ENCODE results near the gene POM121L12.

POM121L12 gene

DNA sequence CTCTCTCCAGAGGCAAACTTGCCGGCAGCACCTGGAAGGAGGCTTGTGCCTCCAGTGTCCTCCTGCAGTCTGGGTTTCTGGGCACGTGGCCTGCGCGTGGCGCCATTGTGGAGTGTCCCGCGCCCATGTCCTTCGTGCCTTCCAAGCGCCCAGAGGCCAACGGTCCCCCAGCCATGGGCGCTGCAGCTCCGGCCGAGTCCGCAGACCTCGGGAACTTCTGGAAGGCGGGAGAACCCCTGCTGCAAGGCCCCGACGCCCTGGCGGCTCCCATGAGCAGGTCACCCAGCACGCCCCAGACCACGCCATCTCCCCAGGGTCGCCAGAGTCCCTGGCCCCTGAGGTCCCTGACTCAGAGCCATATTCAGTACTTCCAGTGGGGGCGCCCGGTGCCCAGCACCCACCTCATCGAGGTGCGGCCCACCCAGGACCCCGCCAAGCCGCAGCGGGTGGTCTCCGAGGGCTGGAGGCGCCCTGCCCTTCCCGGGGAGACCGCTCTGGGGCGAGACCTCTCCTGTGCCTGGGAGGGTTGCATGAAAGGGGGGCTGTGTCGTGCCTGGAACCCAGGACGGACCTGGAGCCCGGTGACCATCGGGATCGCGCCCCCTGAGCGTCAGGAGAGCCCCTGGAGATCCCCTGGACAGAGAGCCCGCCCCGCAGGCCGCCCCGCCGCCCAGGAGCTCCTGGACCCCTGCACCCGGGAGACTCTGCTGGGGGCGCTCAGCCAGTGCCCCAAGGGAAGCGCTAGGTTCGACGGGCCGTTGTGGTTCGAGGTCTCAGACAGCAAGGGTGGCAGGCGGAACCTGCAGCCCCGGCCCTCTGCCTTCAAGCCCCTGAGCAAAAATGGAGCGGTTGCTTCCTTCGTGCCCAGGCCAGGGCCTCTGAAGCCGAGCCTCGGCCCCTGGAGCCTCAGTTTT is at the start of gene POM121L12:
Gene POM121L12 (plus strand): TSS at position 135 of the 914 bp plus-strand sequence. CDS start 39 bp downstream, at position 174.
- no peak for DNase-seq

DNA sequence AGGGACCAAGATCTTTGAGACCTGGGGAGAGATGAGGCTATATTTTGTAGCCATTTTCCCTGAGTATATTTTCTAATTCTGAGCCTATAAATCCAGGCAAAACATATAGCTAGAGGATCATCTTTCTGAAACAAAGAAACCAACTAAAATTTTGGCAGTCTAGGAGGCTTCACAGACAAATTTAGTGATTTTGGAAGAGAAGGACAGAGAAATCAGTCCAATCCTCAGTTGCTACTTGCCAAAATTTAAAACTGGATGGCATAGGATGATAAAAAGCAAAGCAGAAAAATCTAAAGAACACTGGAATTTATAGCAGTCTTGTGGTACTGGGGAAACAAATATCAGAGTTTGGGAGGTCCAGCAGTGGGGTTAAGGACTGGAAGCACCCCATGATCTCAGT is 43.4 kb upstream of the POM121L12 start:
- no peak for DNase-seq

DNA sequence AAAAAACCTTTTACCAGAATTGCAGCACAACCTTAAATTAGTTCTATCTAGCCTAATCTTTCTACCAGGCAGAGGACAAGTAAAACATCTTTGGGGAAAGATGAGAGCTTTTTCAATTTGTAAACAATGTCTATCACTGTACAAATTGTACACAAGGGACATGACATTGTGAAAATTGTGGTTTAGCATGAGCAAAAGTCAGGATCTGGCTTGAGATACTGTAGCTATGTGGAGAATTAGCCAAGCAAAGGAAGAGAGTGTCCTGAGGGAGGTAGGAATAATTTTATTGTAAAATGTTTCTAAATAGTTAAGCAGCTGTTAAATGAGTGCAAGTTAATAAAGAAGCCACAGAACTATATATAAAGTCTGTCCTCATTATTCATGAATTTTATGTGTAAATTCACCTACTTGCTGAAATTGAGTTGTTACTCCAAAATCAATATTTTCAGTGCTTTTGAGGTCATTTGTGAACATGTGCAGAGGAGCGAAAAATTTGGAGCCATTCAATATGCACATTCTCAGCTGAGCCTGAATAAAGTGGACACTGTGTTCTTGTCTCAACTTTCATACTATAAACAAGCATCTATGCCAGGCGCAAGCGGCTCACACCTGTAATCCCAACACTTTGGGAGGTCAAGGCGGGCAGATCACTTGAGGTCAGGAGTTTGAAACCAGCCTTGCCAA is 42.8 kb upstream of the POM121L12 start:
- no peak for DNase-seq

DNA sequence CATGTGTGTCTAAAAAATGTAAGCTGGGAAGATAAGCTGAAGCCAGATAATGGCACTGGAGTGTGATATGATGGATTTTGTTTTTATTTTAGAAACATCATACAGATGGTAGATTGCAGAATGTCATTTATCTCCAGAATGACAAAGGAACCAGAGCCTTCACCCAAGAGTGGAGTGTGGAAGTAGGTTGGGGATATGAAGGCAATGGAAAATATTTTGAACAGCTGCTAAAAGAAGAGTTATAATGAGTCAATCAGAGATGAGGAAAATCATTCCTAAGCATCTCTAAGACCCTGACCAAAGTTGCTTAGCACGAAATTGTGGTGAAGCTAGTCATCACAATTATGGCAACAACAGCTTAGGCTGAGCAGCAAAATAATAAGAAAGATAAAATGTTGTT is 39.8 kb upstream of the POM121L12 start:
- no peak for DNase-seq

DNA sequence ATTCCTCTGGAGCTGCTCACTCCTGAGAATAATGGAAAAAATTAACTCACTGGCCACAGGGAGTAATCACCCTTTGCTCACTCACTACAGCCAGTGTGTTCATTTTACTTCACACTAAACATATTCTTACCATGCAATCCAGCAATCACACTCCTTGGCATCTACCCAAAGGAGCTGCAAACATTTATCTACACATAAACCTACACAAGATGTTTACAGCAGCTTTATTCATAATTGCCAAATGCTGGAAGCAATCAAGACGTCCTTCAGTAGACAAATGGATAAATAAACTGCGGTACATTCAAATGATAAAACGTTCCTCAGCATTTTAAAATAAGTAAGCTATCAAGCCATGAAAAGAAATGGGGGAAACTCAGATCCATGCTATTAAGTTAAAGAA is 34.2 kb upstream of the POM121L12 start:
- DNase-seq: no peak

DNA sequence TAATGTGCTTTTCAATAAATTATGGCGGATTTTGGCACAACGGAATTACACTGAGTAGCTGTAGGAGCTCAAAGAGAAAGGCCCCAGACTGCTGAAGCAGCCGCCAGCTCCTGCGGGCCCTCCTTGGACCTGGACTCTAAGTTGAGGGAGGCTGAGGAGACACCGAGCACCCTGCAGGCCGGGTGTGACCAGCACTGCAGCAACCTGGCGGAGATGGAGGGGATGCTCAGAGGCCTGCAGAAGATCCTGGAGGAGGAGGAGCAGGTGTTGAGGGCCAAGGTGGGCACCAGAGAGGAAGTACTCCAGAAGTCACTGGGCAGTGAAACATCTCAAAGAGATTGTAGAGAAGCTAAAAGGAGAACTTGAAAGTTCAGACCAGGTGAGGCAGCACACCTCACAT is 33.0 kb upstream of the POM121L12 start:
- no peak for DNase-seq

DNA sequence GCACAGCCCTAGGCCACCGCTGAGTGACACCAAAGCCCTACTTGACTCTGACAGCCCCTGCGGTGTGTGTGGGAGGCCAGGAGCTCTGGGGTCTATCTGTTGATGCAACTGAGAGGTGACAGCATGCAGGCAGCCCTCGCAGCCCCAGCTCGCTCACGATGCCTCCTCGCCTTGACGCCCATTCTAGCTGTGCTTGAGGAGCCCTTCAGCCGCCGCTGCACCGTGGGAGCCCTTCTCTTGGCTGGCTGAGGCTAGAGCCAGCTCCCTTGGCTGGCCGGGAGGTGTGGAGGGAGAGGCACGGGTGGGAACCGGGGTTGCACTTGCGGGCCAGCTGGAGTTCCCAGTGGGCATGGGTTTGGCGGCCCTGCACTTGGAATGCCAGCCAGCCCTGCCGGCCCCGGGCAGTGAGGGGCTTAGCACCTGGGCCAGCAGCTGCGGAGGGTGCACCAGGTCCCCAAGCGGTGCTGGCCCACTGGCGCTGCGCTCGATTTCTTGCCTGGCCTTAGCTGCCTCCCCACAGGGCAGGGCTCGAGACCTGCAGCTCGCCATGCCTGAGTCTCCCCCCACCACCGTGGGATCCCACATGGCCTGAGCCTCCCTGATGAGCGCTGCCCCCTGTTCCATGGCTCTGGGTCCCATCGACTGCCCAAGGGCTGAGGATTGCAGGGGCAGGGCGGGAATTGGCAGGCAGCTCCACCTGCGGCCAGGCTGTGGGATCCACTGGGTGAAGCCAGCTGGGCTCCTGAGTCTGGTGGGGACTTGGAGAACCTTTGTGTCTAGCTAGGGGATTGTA is 31.6 kb upstream of the POM121L12 start:
- DNase-seq: no peak

DNA sequence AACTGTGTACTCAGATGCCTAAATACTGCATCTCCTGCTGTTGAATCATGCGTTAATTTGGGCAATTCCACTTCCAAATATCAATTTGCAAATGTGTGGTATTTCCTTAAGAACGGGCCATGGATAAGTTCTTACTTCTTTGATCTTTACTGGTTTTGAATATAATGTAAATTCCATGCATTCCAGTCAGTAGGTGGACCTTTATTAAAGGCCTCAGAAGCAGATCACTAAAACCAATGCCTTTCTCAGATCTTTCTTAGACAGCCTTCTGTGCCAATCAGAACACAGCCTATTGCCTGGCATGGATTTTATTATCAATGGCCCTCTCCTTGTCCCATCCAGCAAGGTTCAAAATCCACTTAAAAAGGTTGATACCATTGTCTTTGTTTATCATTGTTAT is 21.5 kb upstream of the POM121L12 start:
- no peak for DNase-seq

DNA sequence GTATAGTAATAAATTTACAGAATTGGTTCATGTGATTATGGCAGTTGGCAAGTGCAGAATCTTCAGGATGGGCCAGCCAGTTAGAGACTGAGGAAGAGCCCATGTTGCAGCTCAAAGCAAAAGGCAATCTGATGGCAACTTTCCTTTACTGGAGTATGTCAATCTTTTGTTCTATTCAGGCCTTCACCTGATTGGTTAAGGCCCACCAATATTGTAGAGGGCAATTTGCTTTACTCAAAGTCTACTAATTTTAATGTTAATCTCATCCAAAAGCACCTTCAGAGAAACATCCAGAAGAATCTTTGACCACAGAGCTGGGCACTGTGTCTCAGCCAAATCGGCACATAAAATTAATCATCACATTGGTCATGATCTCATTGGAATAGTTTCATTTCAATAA is 20.0 kb upstream of the POM121L12 start:
- no peak for DNase-seq

DNA sequence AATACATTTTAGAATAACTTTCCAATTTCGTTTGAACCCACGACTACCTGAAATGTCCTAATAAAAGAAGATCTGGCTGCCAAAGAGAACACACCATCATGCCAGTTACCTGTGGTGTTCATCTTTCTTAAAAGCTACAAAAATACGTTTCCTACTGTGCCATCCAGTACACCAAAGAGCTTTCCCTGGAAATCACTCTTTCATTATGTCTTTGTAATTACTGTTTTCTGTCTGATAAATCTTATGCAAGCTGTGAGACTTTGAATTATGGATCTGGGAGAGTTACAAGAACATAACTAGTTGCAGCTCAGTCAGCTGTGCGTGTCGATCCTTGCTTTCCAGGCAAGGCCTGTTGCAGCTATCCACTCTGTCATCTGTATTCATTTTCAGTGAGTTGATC is 12.5 kb upstream of the POM121L12 start:
- no peak for DNase-seq

DNA sequence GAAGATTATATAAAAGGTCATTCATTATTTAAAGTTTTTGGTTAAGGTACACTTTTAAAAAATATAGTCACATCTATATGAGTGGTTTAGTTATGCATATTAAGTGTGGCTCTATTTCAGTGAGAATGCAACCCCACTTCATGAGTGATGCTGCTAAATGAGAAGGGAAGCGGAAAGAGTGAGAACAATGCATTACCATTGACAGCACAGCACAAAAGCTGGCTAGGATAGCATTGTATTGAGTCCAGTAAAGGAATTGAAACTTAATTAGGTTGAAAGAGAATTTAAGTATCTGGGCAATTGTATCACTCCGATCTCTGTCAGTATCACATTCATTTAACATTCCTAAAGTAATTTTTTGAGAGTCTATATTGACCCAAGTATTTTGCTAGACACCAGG is 13.2 kb downstream of the POM121L12 start:
- no peak for DNase-seq

DNA sequence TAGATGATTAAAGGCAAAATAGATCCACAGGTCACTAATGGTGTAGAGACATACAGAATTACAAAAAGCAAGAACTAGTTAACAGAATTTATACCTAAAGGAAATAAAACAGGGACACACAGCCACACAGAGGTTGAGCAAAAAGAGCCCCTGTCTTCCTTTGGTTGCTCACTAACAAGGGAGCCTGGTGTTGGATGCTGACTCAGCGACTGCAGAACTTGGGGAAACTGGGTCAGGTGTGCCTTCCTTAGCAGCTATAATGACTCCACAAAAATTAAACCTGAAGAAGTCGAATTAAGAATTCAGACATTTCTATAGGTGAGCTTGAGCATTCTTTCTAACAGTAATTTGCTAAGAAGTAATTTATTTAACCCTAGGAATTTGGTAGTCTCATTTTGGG is 15.0 kb downstream of the POM121L12 start:
- no peak for DNase-seq

DNA sequence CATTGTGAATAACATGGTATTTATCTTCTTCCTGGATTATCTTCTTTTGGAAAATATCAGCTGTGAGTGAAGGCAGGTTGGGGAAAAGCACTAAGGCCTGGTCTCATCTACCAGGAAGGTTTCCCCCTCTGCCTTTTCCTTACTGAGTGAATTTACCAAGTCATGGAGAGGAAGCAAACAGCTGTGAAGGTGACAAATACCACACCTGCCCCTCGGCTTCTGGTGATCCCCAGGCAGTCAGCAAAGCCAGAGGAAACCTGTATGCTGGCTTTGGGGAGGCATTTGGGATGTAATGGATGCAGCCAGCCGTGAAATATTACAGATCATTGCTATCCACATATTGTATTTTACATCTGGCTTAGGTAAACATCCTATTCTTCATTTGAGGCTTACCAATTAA is 24.2 kb downstream of the POM121L12 start:
- DNase-seq: no peak

DNA sequence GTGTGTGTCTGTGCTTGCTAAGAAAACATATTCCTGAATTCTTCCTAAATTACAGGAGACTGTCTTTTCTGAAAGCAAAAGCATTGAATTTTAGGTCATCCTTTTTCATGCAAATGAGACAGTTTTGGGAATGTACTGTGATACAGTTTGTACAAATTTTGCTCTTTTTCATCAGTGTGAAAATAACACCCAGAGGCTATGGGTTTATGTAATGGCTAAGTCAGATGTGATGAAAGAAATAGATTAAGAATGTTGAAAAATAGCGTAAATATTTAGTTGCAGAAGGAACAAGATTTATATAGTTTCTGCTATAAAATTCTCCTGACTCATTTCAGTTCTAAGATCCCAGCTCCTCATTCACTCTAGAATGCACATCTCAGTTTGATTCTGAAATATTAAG is 24.6 kb downstream of the POM121L12 start:
- DNase-seq: no peak

DNA sequence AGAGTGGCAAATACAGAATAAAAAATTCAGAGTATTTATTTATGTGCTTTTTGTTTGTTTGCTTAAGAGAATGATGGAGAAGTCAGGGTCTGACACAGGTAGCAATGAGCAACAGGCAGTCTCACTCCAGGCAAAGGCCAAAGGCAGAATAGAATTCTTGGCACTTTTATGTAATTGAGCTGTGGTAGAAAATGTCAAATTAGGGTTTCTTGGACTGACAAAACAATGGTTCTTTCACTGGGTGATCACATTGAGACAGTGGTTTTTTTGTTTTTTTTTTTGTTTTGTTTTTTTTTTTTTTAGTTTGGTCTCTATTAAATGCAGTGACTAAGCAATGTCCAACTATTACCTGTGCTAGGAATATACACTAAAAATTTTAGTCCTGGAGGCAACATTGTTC is 27.4 kb downstream of the POM121L12 start:
- DNase-seq: no peak

DNA sequence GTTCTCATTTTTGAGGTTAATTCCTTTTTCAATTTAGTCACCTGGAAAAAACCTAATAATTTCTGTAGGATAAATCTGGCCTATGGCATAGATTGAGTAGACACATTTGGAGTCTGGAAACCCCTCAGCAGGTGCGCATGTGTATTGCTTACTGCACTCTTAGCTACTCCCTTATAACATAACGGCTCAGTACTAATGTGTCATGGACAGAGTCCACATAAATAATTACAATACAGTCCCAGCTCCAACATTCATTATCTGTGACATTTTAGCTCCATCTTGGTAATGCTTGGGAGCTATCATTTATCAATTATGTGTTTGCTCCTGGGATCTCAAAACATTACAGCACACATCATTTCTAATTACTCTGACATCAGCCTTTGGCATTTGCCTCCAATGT is 33.2 kb downstream of the POM121L12 start:
- no peak for DNase-seq

DNA sequence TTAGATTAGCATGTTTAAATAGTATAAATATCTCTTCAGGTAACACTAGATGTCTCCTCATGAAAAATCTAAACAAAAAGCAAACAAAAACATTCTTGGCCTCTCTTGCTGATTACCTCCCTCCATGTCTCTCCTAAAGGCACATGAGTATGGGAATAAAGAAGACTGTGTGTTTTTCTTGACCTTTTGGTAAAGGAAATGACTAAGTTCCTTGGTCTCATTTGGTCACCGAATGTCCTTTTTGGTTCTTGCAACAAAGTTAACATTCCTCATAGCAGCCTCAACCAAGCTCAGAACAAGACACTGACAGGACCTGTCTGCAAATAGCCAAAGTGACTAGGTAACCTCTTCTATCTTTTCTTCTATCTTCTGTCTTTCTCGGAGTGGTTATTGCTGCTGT is 35.5 kb downstream of the POM121L12 start:
- DNase-seq: no peak

Data from activated CD4-positive, alpha-beta T cell treated with anti-CD3 and anti-CD28 coated beads, Interleukin-2, amount 50 U/mL, for 1 hour (primary cell).